A673 (cell line): ENCODE measurements around the gene KIF26B. TPM values are rescaled to one million over a fixed set of nuclear protein-coding genes. Genes with fewer than 3 reads are reported as not detected.
"Not testable (repeated sequence)": the region's sequence is repeated elsewhere in the genome, so short reads cannot be mapped to it uniquely, and the experiment has no call there.

Experiments used
- BruUV-seq: library from RNA; stranded (reverse); fragments of 400-500 nt; replicated peaks from 2 replicates; lab custom pipeline; 2021; lab: Mats Ljungman, UMichigan
- CTCF ChIA-PET: fragments of 300-600 bp; sonication (Branson Sonifier 250); formaldehyde crosslinking; loops from one replicate; lab custom pipeline; 2022; ENCODE audit warnings: antibody characterized with exemption; lab: Charles Lee
- POLR2A ChIA-PET: fragments of 300-600 bp; sonication (Branson Sonifier 250); formaldehyde crosslinking; loops from one replicate; lab custom pipeline; 2022; ENCODE audit warnings: antibody characterized with exemption; ENCODE audit not compliant: low non-redundant PET; lab: Charles Lee
- DNase-seq: peaks from one replicate; pipeline ENCODE4 v3.0.0-alpha.2; 2015; ENCODE audit warnings: low spot score
- H3K27ac ChIP-seq: fragments of 200-600 bp; sonication (generic); 2 replicates; pipeline ENCODE4 v1.5.1; 2016; ENCODE audit warnings: mixed run types, low read depth, mild to moderate bottlenecking, mixed read lengths, antibody characterized with exemption, low read length; ENCODE audit not compliant: poor library complexity, severe bottlenecking
- H3K27me3 ChIP-seq: fragments of 200-600 bp; sonication (generic); replicated peaks from 2 replicates; pipeline ENCODE4 v1.6.1; 2017; ENCODE audit warnings: mixed run types, low read depth, mild to moderate bottlenecking, mixed read lengths, antibody characterized with exemption, low read length; ENCODE audit not compliant: insufficient read depth, poor library complexity
- H3K36me3 ChIP-seq: fragments of 200-600 bp; sonication (generic); 2 replicates; pipeline ENCODE4 v1.6.1; 2016; ENCODE audit warnings: mixed run types, mild to moderate bottlenecking, mixed read lengths, antibody characterized with exemption, low read length; ENCODE audit not compliant: insufficient read depth, poor library complexity, severe bottlenecking
- H3K4me1 ChIP-seq: fragments of 200-600 bp; sonication (generic); 2 replicates; pipeline ENCODE4 v1.6.1; 2017; ENCODE audit warnings: mixed run types, mild to moderate bottlenecking, mixed read lengths, antibody characterized with exemption, low read length; ENCODE audit not compliant: insufficient read depth, poor library complexity, severe bottlenecking
- H3K4me3 ChIP-seq: fragments of 200-600 bp; sonication (generic); 2 replicates; pipeline ENCODE4 v1.5.1; 2016; ENCODE audit warnings: low read depth, mixed run types, mild to moderate bottlenecking, mixed read lengths, low read length; ENCODE audit not compliant: poor library complexity, severe bottlenecking
- H3K9me3 ChIP-seq: fragments of 200-600 bp; sonication (generic); 2 replicates; pipeline ENCODE4 v1.6.1; 2016; ENCODE audit warnings: mixed run types, low read depth, mild to moderate bottlenecking, mixed read lengths, antibody characterized with exemption, low read length; ENCODE audit not compliant: poor library complexity, severe bottlenecking
- CTCF ChIP-seq: fragments of 300-800, 200-600 bp; sonication (generic); conservative IDR thresholded peaks from 2 replicates; pipeline ENCODE4 v1.5.1; 2017; ENCODE audit warnings: low read depth, mild to moderate bottlenecking, antibody characterized with exemption, low read length, moderate library complexity, mixed read lengths
- EZH2 ChIP-seq: fragments of 200-600 bp; sonication (generic); IDR thresholded peaks from 2 replicates; pipeline ENCODE4 v1.6.1; 2017; ENCODE audit warnings: borderline replicate concordance, low read depth, mild to moderate bottlenecking, mixed read lengths, antibody characterized with exemption, low read length; ENCODE audit not compliant: poor library complexity, severe bottlenecking
- intact Hi-C: fragments of 100-400 bp; cut with micrococcal nuclease; formaldehyde crosslinking; loops from one replicate; pipeline ENCODE4 v1.10.0; 2022; ENCODE audit not compliant: unreplicated experiment
- total RNA-seq: library from RNA; stranded (reverse); gene quantifications from 2 replicates; pipeline ENCODE4 v1.2.3, GENCODE V29; 2021

KIF26B gene
- total RNA-seq, 1 experiment from 2014 or later = not detected

DNA sequence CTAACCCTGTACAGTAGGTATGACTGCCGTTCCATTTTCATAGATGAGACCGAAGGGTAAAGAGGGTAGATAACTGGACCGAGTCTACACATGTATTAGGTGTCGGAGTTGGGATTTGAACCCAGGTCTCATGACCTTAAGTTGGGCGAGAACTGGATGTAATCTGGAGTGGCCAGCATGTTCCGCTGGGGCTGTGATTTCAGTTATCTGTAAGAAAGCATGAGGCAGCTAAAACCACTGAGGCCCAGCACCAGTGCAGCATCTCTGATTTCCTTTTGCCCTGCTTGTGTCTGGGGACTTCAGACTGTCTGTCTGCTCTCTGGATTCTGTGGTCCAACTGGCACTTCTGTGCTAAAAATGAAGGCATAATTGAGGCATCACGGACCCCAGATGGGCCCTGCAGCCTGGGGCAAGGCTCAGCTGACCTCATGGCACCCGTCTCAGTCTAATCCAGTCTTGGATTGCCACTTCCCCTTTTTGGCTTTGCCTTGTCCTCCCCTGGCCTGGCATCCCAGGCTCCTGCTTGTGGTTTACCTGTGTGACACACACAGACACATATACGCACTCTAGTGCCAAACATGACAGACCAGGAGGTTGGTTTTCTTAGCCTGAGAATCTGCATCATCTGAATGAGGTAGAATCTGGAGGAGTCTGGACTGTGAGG is 180.2 kb downstream of the KIF26B start:
- no peaks in the 10 kb centered on the region for H3K9me3 ChIP-seq
- no peaks in the 10 kb centered on the region for H3K36me3 ChIP-seq
- H3K27ac ChIP-seq = no peak overlapping the region
- TF ChIP-seq EZH2 (no peak), CTCF (no peak)
- no TSS peak for BruUV-seq
- DNase-seq = no peak
- H3K4me1 ChIP-seq = no peaks in the 10 kb centered on the region
- no peak overlapping the region for H3K4me3 ChIP-seq
- intact Hi-C loops = no loop called here
- ChIA-PET POLR2A (no interaction called here), CTCF (no interaction called here)
- H3K27me3 ChIP-seq = no peaks in the 10 kb centered on the region

GRCh38 chr1:245335684-245336083 is 180.9 kb downstream of the KIF26B start:
- BruUV-seq, H3K36me3 ChIP-seq, CTCF ChIA-PET, intact Hi-C loops, H3K9me3 ChIP-seq, H3K4me3 ChIP-seq, H3K27ac ChIP-seq, H3K4me1 ChIP-seq, DNase-seq, POLR2A ChIA-PET, H3K27me3 ChIP-seq: not testable (repeated sequence)

- ChIA-PET CTCF (no interaction called here), POLR2A (no interaction called here)
- H3K4me1 ChIP-seq = no peaks in the 10 kb centered on the region
- intact Hi-C loops = no loop called here
- H3K36me3 ChIP-seq = no peaks in the 10 kb centered on the region
- H3K4me3 ChIP-seq = no peak overlapping the region
- no peak for DNase-seq
- no peaks in the 10 kb centered on the region for H3K27me3 ChIP-seq
- TF ChIP-seq CTCF (no peak), EZH2 (no peak)
- no peaks in the 10 kb centered on the region for H3K9me3 ChIP-seq
- no TSS peak for BruUV-seq
- no peak overlapping the region for H3K27ac ChIP-seq
Observed at GRCh38 chr1:245336149-245336983, 181.6 kb downstream of the KIF26B start.

DNA sequence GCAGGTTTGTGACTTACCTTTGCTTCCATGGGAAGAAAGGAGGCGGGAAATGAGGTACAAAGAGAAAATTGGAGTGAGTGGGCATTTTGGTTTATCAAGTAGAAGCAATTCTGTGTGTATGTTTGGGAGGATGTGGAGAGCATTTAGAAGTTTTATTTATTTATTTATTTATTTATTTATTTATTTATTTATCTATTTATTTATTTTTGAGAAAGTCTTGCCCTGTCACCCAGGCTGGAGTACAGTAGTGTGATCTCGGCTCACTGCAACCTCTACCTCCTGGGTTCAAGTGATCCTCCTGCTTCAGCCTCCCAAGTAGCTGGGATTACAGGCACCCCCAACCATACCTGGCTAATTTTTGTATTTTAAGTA is 182.2 kb downstream of the KIF26B start:
- DNase-seq, POLR2A ChIA-PET, H3K9me3 ChIP-seq, BruUV-seq, intact Hi-C loops, H3K36me3 ChIP-seq, H3K4me3 ChIP-seq, H3K27me3 ChIP-seq, CTCF ChIA-PET, H3K27ac ChIP-seq, H3K4me1 ChIP-seq: not testable (repeated sequence)
